ENCODE results near the gene RET. TPM values are rescaled to one million over a fixed set of nuclear protein-coding genes. Genes with fewer than 3 reads are reported as not detected.

RET gene
- total RNA-seq, 6 experiments from 2014 or later = 0.53 to 10.2 (median 1.4) TPM

DNA sequence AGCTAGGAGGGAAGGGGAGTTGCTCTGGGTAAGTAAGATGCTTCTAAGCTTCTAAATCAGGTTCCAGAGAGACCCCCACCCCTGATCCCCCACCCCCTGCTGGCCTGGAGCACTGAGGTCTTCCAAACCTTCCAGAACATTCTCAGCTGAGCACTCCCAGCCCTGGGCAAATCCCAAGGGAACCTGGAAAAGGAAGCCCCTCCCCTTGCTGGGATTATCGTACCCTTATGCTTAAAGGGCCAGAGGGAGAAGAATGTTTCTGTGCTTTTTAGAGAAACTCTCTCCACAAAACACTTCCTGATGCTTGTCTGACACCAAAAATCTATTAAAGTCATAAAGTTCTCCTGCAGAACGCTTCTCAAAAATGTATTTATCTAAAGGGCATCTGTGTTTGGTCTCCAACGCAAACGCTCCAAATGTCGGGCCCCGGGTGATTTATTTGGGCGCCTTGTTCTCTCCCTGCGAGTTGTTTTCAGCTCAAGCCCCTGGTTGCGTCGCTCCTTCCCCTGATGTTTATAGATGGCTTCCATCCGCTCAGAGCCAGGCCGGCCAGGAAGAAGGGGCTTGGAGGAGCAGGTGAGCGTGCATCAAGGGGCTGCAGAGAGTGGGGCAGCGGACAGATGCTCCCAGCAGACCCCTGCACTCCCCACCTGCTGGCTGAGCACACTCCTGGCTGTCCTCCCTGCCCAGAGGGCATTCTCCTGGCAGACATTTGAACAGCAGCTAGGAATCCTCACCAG is 8.2 kb upstream of the RET start:
- ATAC-seq = no peak
- intact Hi-C loops (cut with DNase I) = no loop called here
- no peak overlapping the region for H3K4me3 ChIP-seq
- H3K4me1 ChIP-seq = no peaks in the 10 kb centered on the region
- WGBS (ENCODE audit: insufficient coverage, low coverage, low lambda C conversion rate, missing lambda C conversion rate) = 79% methylated on average over 8 of the region's 14 CpGs
- H3K36me3 ChIP-seq = no peaks in the 10 kb centered on the region
- no peak for DNase-seq
- TF ChIP-seq, protein P1, sequence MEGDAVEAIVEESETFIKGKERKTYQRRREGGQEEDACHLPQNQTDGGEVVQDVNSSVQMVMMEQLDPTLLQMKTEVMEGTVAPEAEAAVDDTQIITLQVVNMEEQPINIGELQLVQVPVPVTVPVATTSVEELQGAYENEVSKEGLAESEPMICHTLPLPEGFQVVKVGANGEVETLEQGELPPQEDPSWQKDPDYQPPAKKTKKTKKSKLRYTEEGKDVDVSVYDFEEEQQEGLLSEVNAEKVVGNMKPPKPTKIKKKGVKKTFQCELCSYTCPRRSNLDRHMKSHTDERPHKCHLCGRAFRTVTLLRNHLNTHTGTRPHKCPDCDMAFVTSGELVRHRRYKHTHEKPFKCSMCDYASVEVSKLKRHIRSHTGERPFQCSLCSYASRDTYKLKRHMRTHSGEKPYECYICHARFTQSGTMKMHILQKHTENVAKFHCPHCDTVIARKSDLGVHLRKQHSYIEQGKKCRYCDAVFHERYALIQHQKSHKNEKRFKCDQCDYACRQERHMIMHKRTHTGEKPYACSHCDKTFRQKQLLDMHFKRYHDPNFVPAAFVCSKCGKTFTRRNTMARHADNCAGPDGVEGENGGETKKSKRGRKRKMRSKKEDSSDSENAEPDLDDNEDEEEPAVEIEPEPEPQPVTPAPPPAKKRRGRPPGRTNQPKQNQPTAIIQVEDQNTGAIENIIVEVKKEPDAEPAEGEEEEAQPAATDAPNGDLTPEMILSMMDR (IDR thresholded peaks at IDR 0.05) = no peak
- H3K27ac ChIP-seq = no peak overlapping the region
- H3K27me3 ChIP-seq = no peaks in the 10 kb centered on the region
- H3K9me3 ChIP-seq = no peaks in the 10 kb centered on the region

DNA sequence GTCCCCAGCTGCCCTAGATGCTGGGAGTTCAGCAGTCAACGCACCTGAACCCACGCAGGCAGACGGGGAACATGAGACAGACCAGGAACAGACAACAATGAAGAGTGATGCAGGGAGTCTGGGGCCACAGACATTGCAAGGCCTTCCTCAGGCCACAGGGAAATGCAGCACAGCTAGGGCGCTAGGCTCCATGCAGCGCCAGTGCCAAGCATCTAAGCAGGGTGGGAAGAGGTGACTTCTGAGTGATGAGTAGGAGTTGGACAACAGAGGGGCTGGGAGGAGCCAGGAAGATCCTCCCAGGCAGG is 7.7 kb upstream of the RET start:
- H3K9me3 ChIP-seq = no peaks in the 10 kb centered on the region
- no peak overlapping the region for H3K27ac ChIP-seq
- ATAC-seq (no peak), DNase-seq (no peak)
- H3K4me3 ChIP-seq = no peak overlapping the region
- H3K36me3 ChIP-seq = no peaks in the 10 kb centered on the region
- no peaks in the 10 kb centered on the region for H3K4me1 ChIP-seq
- H3K27me3 ChIP-seq = no peaks in the 10 kb centered on the region
- no peak for TF ChIP-seq POLR2A (IDR thresholded peaks at IDR 0.05)
- TF ChIP-seq, protein P1 (IDR thresholded peaks at IDR 0.05) = no peak
- WGBS (ENCODE audit: insufficient coverage, low coverage, low lambda C conversion rate, missing lambda C conversion rate) = 94% methylated on average over 3 of the region's 5 CpGs
- intact Hi-C loops (cut with DNase I) = no loop called here

DNA sequence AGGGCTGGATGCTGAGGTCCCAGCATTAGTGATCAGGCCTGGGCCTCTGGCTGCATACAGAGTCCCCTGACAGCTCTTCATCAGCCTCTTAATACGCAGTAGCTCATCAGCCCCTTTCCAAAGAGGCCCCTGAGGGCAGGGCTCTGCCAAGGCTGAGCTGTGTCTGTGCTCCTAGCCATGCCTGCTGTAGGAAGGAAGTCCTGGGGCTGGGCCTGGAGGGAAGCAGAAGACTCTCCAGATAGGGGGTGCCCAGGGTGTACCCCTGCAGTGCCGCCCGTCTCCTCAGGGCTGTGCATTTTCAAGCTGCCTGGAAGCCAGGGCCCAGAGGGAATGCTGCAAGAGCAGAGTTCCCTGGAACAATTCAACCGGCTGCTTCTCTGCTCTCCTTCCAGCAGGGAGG is 7.3 kb upstream of the RET start:
- ATAC-seq (no peak), DNase-seq (no peak)
- Histone ChIP-seq H3K36me3 (no peaks in the 10 kb centered on the region), H3K4me1 (no peaks in the 10 kb centered on the region), H3K4me3 (no peak overlapping the region), H3K27me3 (no peaks in the 10 kb centered on the region), H3K9me3 (no peaks in the 10 kb centered on the region), H3K27ac (no peak overlapping the region)
- 70% methylated on average over 2 of the region's 4 CpGs for WGBS (ENCODE audit: insufficient coverage, low coverage, low lambda C conversion rate, missing lambda C conversion rate)
- intact Hi-C loops (cut with DNase I) = no loop called here
- TF ChIP-seq POLR2A (IDR thresholded peaks at IDR 0.05) = no peak
- TF ChIP-seq, protein P1 (IDR thresholded peaks at IDR 0.05) = no peak

DNA sequence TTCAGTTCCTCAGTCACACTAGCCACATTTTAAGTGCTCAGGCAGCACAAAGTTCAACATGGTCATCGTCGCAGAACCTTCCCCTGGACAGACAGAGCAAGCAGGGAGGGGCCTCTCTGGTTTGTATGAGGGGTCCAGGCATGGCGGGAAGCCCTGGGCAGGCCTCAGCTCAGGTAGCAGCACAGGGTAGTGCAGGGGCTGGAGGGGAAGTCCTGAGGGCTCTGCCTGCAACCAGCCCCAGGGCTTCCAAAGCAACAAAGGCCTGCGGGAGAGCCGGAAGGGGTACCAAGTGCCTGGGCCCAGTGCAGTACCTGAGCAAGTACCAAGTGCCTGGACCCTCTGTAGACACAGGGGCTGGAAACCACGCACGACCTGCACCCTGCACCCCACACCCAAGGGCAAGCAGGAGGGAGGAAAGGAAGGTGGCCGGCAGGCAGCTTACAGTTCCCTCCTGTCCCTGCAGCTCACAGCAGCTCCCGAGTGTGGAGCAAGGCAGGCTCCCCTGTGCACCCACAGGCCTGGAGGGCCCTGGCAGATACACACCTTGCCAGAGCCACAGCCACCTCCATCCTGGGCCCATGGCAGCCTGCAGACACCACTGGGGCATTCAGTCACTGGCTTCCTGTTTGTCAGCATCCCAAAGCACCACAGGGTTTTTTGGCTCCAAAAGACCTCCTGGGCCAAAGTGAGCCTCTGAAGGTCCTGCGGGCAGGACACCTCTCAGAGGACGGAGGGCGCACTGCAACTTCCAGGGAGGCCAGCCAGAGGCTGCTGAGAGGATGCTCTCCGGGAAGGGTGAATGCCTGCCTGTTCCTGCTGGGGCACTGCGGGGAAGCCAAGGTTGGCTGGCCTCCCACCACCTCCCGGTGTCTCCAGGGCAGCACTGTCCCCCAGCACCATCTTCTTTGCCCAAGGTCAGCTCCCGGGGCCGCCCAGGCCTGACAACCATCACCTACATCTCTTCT is 6.5 kb upstream of the RET start:
- no peaks in the 10 kb centered on the region for H3K36me3 ChIP-seq
- H3K27ac ChIP-seq = no peak overlapping the region
- H3K27me3 ChIP-seq = no peaks in the 10 kb centered on the region
- intact Hi-C loops (cut with DNase I) = loop anchor here in 1 of 2 donors (10.0 kb wide), 1 partner anchor 116 kb away; no protein-coding TSS in a partner anchor
- no peak for TF ChIP-seq POLR2A (IDR thresholded peaks at IDR 0.05)
- TF ChIP-seq, protein P1 (IDR thresholded peaks at IDR 0.05) = no peak
- H3K4me1 ChIP-seq = no peaks in the 10 kb centered on the region
- ATAC-seq (no peak), DNase-seq (no peak)
- H3K9me3 ChIP-seq = no peaks in the 10 kb centered on the region
- WGBS (ENCODE audit: insufficient coverage, low coverage, low lambda C conversion rate, missing lambda C conversion rate) = 74% methylated on average over 6 of the region's 17 CpGs
- no peak overlapping the region for H3K4me3 ChIP-seq

Data from right lobe of liver (tissue), 6 donors.